Karpas-422 (cell line): ENCODE data around the gene SLC22A23. TPM values are rescaled to one million over a fixed set of nuclear protein-coding genes. Genes with fewer than 3 reads are reported as not detected.

Experiments
- DNase-seq: peaks from one replicate; pipeline ENCODE4 v3.0.0-alpha.2; 2015
- H2AFZ ChIP-seq: fragments of 200-600 bp; sonication (generic); 2 replicates; pipeline ENCODE4 v1.6.1; 2014; ENCODE audit warnings: antibody characterized with exemption, low read length, mixed read lengths
- H3K27ac ChIP-seq: fragments of 200-600 bp; sonication (generic); 2 replicates; pipeline ENCODE4 v1.5.1; 2014; ENCODE audit warnings: mild to moderate bottlenecking, low read length, moderate library complexity
- H3K27me3 ChIP-seq: fragments of 200-600 bp; sonication (generic); 2 replicates; pipeline ENCODE4 v1.6.1; 2014; ENCODE audit warnings: low read length, mixed read lengths
- H3K36me3 ChIP-seq: fragments of 200-600 bp; sonication (generic); 2 replicates; pipeline ENCODE4 v1.6.1; 2014; ENCODE audit warnings: low read length, mixed read lengths; ENCODE audit not compliant: insufficient read depth
- H3K4me1 ChIP-seq: fragments of 200-600 bp; sonication (generic); 2 replicates; pipeline ENCODE4 v1.6.1; 2014; ENCODE audit warnings: mild to moderate bottlenecking, low read length, mixed read lengths
- H3K4me2 ChIP-seq: fragments of 200-600 bp; sonication (generic); 2 replicates; pipeline ENCODE4 v1.6.1; 2014; ENCODE audit warnings: low read length, low read depth, mild to moderate bottlenecking; ENCODE audit not compliant: poor library complexity, severe bottlenecking
- H3K4me3 ChIP-seq: fragments of 200-600 bp; sonication (generic); 2 replicates; pipeline ENCODE4 v1.5.1; 2014; ENCODE audit warnings: mild to moderate bottlenecking, antibody characterized with exemption, low read length, mixed read lengths
- H3K79me2 ChIP-seq: fragments of 200-600 bp; sonication (generic); 2 replicates; pipeline ENCODE4 v1.6.1; 2014; ENCODE audit warnings: mild to moderate bottlenecking, low read length, mixed read lengths
- H3K9ac ChIP-seq: fragments of 200-600 bp; sonication (generic); 2 replicates; pipeline ENCODE4 v1.6.0; 2014; ENCODE audit warnings: low read length
- H3K9me2 ChIP-seq: fragments of 200-600 bp; sonication (generic), shearing (Covaris generic); replicated peaks from 2 replicates; pipeline ENCODE4 v1.6.0; 2014; ENCODE audit warnings: mild to moderate bottlenecking, low read length, moderate library complexity; ENCODE audit not compliant: insufficient read depth
- H3K9me3 ChIP-seq: fragments of 300-700, 200-600 bp; sonication (generic); 2 replicates; pipeline ENCODE4 v1.6.1; 2014; ENCODE audit warnings: low read length, mixed read lengths
- H4K20me1 ChIP-seq: fragments of 200-600 bp; sonication (generic); 2 replicates; pipeline ENCODE4 v1.6.1; 2014; ENCODE audit warnings: mild to moderate bottlenecking, antibody characterized with exemption, low read length, low read depth; ENCODE audit not compliant: insufficient read depth
- total RNA-seq: library from RNA; depleted of rRNA; stranded (reverse); fragments of >200 nt; shearing (Covaris generic); gene quantifications from 2 replicates; pipeline ENCODE4 v1.2.3, GENCODE V29; 2014; ENCODE audit warnings: low replicate concordance

SLC22A23 gene
- total RNA-seq, 1 experiment from 2014 or later = not detected

- H3K9me3 ChIP-seq = no peaks in the 10 kb centered on the region
- no peaks in the 10 kb centered on the region for H3K36me3 ChIP-seq
- no peak overlapping the region for H3K4me2 ChIP-seq
- H3K4me3 ChIP-seq = no peak overlapping the region
- no peaks in the 10 kb centered on the region for H3K27me3 ChIP-seq
- DNase-seq = no peak
- H3K79me2 ChIP-seq = no peaks in the 10 kb centered on the region
- no peaks in the 10 kb centered on the region for H4K20me1 ChIP-seq
- peaks cover 35% of the 10 kb centered on the region for H3K4me1 ChIP-seq
- no peak overlapping the region for H3K27ac ChIP-seq
- H3K9ac ChIP-seq = no peak overlapping the region
- H3K9me2 ChIP-seq = no peaks in the 10 kb centered on the region
- H2AFZ ChIP-seq = no peak overlapping the region
Measured at GRCh38 chr6:3348821-3349220, 108.0 kb downstream of the SLC22A23 start.

GRCh38 chr6:3347826-3348225, 109.0 kb downstream of the SLC22A23 start:
- no peak overlapping the region for H3K9ac ChIP-seq
- DNase-seq = no peak

GRCh38 chr6:3347247-3347646, 109.6 kb downstream of the SLC22A23 start:
- no peak overlapping the region for H3K4me2 ChIP-seq
- no peak for DNase-seq
- H2AFZ ChIP-seq = no peak overlapping the region
- no peaks in the 10 kb centered on the region for H3K9me2 ChIP-seq
- H3K9ac ChIP-seq = no peak overlapping the region
- peaks cover 20% of the 10 kb centered on the region for H3K4me1 ChIP-seq
- H3K27me3 ChIP-seq = no peaks in the 10 kb centered on the region
- no peak overlapping the region for H3K4me3 ChIP-seq
- H4K20me1 ChIP-seq = no peaks in the 10 kb centered on the region
- no peaks in the 10 kb centered on the region for H3K36me3 ChIP-seq
- H3K27ac ChIP-seq = no peak overlapping the region
- no peaks in the 10 kb centered on the region for H3K79me2 ChIP-seq
- no peaks in the 10 kb centered on the region for H3K9me3 ChIP-seq

More at GRCh38 chr6:3347826-3348225, 109.0 kb downstream of the SLC22A23 start:
- H3K27me3 ChIP-seq = no peaks in the 10 kb centered on the region
- H2AFZ ChIP-seq = no peak overlapping the region
- no peak overlapping the region for H3K27ac ChIP-seq
- no peak overlapping the region for H3K4me2 ChIP-seq
- peaks cover 26% of the 10 kb centered on the region for H3K4me1 ChIP-seq
- no peaks in the 10 kb centered on the region for H3K36me3 ChIP-seq
- H3K4me3 ChIP-seq = no peak overlapping the region
- no peaks in the 10 kb centered on the region for H3K9me3 ChIP-seq
- no peaks in the 10 kb centered on the region for H3K79me2 ChIP-seq
- H3K9me2 ChIP-seq = no peaks in the 10 kb centered on the region
- no peaks in the 10 kb centered on the region for H4K20me1 ChIP-seq

DNA sequence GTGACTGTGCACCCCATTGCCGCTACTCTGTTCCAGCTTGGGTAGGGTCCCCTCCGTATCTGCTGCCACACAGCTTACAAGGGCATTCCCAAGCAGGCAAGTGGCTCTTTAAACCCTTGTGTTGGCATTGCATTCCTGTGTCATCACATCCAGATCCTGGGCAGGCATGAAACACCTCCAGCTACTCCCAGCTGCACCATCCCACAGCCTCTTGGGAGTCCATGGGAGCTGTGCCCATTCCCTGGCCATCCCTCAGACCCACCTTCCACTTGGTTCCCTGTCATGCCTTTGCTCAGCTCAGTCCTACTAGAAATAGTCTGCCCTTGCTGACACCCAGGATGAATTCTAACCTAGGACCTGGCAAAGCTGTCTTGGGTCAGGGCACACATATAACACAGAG, 110.4 kb downstream of the SLC22A23 start:
- Histone ChIP-seq H3K79me2 (no peaks in the 10 kb centered on the region), H3K9me2 (no peaks in the 10 kb centered on the region), H2AFZ (no peak overlapping the region), H3K4me2 (no peak overlapping the region), H3K27me3 (no peaks in the 10 kb centered on the region), H4K20me1 (no peaks in the 10 kb centered on the region), H3K4me1 (peaks cover 14% of the 10 kb centered on the region; the same call in 1 of the 2 replicates), H3K36me3 (no peaks in the 10 kb centered on the region), H3K9ac (no peak overlapping the region), H3K4me3 (no peak overlapping the region), H3K27ac (no peak overlapping the region), H3K9me3 (no peaks in the 10 kb centered on the region)
- DNase-seq = no peak

GRCh38 chr6:3345836-3346235, 111.0 kb downstream of the SLC22A23 start:
- Histone ChIP-seq H3K4me1 (peaks cover 14% of the 10 kb centered on the region; the same call in 1 of the 2 replicates), H3K27ac (no peak overlapping the region), H3K9me3 (no peaks in the 10 kb centered on the region), H4K20me1 (no peaks in the 10 kb centered on the region), H3K36me3 (no peaks in the 10 kb centered on the region), H2AFZ (no peak overlapping the region), H3K9ac (no peak overlapping the region), H3K9me2 (no peaks in the 10 kb centered on the region), H3K79me2 (no peaks in the 10 kb centered on the region), H3K4me2 (no peak overlapping the region), H3K4me3 (no peak overlapping the region), H3K27me3 (no peaks in the 10 kb centered on the region)
- DNase-seq = no peak

GRCh38 chr6:3343089-3343883, 113.6 kb downstream of the SLC22A23 start:
- no peak overlapping the region for H3K9ac ChIP-seq
- H3K9me2 ChIP-seq = no peaks in the 10 kb centered on the region
- no peaks in the 10 kb centered on the region for H3K27me3 ChIP-seq
- no peaks in the 10 kb centered on the region for H3K9me3 ChIP-seq
- no peak overlapping the region for H2AFZ ChIP-seq
- no peak overlapping the region for H3K27ac ChIP-seq
- no peaks in the 10 kb centered on the region for H3K36me3 ChIP-seq
- no peaks in the 10 kb centered on the region for H3K4me1 ChIP-seq
- no peak overlapping the region for H3K4me2 ChIP-seq
- no peaks in the 10 kb centered on the region for H3K79me2 ChIP-seq
- no peaks in the 10 kb centered on the region for H4K20me1 ChIP-seq
- no peak for DNase-seq
- H3K4me3 ChIP-seq = no peak overlapping the region

- no peaks in the 10 kb centered on the region for H3K27me3 ChIP-seq
- no peaks in the 10 kb centered on the region for H3K36me3 ChIP-seq
- no peaks in the 10 kb centered on the region for H4K20me1 ChIP-seq
- no peaks in the 10 kb centered on the region for H3K9me2 ChIP-seq
- H3K79me2 ChIP-seq = no peaks in the 10 kb centered on the region
- no peak overlapping the region for H2AFZ ChIP-seq
- no peak overlapping the region for H3K4me2 ChIP-seq
- no peak for DNase-seq
- no peaks in the 10 kb centered on the region for H3K9me3 ChIP-seq
- H3K9ac ChIP-seq = no peak overlapping the region
- H3K4me3 ChIP-seq = no peak overlapping the region
- no peak overlapping the region for H3K27ac ChIP-seq
- peaks cover 6% of the 10 kb centered on the region for H3K4me1 ChIP-seq
Measured at GRCh38 chr6:3341467-3341866, 115.4 kb downstream of the SLC22A23 start.

GRCh38 chr6:3340894-3341293, 116.0 kb downstream of the SLC22A23 start:
- Histone ChIP-seq H3K9ac (no peak overlapping the region), H3K4me1 (peaks cover 6% of the 10 kb centered on the region), H3K27me3 (no peaks in the 10 kb centered on the region), H3K36me3 (no peaks in the 10 kb centered on the region), H2AFZ (no peak overlapping the region), H4K20me1 (no peaks in the 10 kb centered on the region), H3K4me3 (no peak overlapping the region), H3K4me2 (no peak overlapping the region), H3K79me2 (no peaks in the 10 kb centered on the region), H3K9me2 (no peaks in the 10 kb centered on the region), H3K9me3 (no peaks in the 10 kb centered on the region), H3K27ac (no peak overlapping the region)
- no peak for DNase-seq
